Right lobe of liver (tissue), 4 donors: ENCODE results near the gene MAP2K6.

Experiments used
- CTCF ChIP-seq, 4 donors: fragments of 200-600 bp in 3 of 4; fragments of 450-650 bp in 1 of 4; IDR thresholded peaks; one replicate each; pipeline versions ENCODE4 v1.5.1 to v1.8.0; 2016 to 2022; ENCODE audit warnings: antibody characterized with exemption in 4 of 4, mild to moderate bottlenecking in 2 of 4
- POLR2A ChIP-seq: fragments of 450-650 bp; IDR thresholded peaks from one replicate; pipeline ENCODE4 v1.6.1; 2017; ENCODE audit warnings: antibody characterized with exemption, mild to moderate bottlenecking
- donor health status: DM: no; HTN: no; CAD: no.
- donor health status: DM: no; HTN: no; CAD: no.
- donor health status: DM: no; HTN: yes; CAD: no.

GRCh38 chr17:69486779-69487637 is 72.5 kb downstream of the MAP2K6 start:
- TF ChIP-seq POLR2A: no peak
- peak in 1 of 4 donors; percentile 16 for TF ChIP-seq CTCF (IDR thresholded peaks at IDR 0.05)
